ENCODE results near the gene DHDDS. TPM values are rescaled to one million over a fixed set of nuclear protein-coding genes. Genes with fewer than 3 reads are reported as not detected.

Gene DHDDS
- total and polyA plus RNA-seq, 2 of the 13 experiments (the other 11 are each of a cell fraction or from before 2014, with no cell fraction given) = 18.9 to 28.3 TPM

- TF ChIP-seq, protein P1, sequence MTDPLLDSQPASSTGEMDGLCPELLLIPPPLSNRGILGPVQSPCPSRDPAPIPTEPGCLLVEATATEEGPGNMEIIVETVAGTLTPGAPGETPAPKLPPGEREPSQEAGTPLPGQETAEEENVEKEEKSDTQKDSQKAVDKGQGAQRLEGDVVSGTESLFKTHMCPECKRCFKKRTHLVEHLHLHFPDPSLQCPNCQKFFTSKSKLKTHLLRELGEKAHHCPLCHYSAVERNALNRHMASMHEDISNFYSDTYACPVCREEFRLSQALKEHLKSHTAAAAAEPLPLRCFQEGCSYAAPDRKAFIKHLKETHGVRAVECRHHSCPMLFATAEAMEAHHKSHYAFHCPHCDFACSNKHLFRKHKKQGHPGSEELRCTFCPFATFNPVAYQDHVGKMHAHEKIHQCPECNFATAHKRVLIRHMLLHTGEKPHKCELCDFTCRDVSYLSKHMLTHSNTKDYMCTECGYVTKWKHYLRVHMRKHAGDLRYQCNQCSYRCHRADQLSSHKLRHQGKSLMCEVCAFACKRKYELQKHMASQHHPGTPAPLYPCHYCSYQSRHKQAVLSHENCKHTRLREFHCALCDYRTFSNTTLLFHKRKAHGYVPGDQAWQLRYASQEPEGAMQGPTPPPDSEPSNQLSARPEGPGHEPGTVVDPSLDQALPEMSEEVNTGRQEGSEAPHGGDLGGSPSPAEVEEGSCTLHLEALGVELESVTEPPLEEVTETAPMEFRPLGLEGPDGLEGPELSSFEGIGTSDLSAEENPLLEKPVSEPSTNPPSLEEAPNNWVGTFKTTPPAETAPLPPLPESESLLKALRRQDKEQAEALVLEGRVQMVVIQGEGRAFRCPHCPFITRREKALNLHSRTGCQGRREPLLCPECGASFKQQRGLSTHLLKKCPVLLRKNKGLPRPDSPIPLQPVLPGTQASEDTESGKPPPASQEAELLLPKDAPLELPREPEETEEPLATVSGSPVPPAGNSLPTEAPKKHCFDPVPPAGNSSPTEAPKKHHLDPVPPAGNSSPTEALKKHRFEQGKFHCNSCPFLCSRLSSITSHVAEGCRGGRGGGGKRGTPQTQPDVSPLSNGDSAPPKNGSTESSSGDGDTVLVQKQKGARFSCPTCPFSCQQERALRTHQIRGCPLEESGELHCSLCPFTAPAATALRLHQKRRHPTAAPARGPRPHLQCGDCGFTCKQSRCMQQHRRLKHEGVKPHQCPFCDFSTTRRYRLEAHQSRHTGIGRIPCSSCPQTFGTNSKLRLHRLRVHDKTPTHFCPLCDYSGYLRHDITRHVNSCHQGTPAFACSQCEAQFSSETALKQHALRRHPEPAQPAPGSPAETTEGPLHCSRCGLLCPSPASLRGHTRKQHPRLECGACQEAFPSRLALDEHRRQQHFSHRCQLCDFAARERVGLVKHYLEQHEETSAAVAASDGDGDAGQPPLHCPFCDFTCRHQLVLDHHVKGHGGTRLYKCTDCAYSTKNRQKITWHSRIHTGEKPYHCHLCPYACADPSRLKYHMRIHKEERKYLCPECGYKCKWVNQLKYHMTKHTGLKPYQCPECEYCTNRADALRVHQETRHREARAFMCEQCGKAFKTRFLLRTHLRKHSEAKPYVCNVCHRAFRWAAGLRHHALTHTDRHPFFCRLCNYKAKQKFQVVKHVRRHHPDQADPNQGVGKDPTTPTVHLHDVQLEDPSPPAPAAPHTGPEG (CRISPR knock-in tag; IDR thresholded peaks at IDR 0.05) = no peak
- TF ChIP-seq ZNF264 (CRISPR knock-in tag; IDR thresholded peaks at IDR 0.05) = no peak
- TF ChIP-seq ZNF580 (CRISPR knock-in tag; IDR thresholded peaks at IDR 0.05; ENCODE audit: borderline replicate concordance, low read depth) = no peak
- TF ChIP-seq, protein P2, sequence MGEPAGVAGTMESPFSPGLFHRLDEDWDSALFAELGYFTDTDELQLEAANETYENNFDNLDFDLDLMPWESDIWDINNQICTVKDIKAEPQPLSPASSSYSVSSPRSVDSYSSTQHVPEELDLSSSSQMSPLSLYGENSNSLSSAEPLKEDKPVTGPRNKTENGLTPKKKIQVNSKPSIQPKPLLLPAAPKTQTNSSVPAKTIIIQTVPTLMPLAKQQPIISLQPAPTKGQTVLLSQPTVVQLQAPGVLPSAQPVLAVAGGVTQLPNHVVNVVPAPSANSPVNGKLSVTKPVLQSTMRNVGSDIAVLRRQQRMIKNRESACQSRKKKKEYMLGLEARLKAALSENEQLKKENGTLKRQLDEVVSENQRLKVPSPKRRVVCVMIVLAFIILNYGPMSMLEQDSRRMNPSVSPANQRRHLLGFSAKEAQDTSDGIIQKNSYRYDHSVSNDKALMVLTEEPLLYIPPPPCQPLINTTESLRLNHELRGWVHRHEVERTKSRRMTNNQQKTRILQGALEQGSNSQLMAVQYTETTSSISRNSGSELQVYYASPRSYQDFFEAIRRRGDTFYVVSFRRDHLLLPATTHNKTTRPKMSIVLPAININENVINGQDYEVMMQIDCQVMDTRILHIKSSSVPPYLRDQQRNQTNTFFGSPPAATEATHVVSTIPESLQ (CRISPR knock-in tag; conservative IDR thresholded peaks at IDR 0.05) = no peak
- no peak for TF ChIP-seq KDM4B (CRISPR knock-in tag; IDR thresholded peaks at IDR 0.05)
- no peak for TF ChIP-seq ZNF362 (CRISPR knock-in tag; IDR thresholded peaks at IDR 0.05; ENCODE audit: borderline replicate concordance)
- no peak for TF ChIP-seq KLF13 (CRISPR knock-in tag; IDR thresholded peaks at IDR 0.05)
- no peak for TF ChIP-seq ZSCAN20 (CRISPR knock-in tag; IDR thresholded peaks at IDR 0.05; ENCODE audit: borderline replicate concordance)
- peak; percentile 70 for TF ChIP-seq PHF20 (CRISPR knock-in tag; IDR thresholded peaks at IDR 0.05)
- TF ChIP-seq ZNF407 (CRISPR knock-in tag; IDR thresholded peaks at IDR 0.05; ENCODE audit: not compliant biosample characterization) = peak; percentile 94
These were observed 68.5 kb downstream of the DHDDS start (continued) for GRCh38 chr1:26500488-26501175.
